Panc1 (cell line): ENCODE results near the gene RPUSD3. TPM values are rescaled to one million over a fixed set of nuclear protein-coding genes. Genes with fewer than 3 reads are reported as not detected.

Source experiments
- ATAC-seq: fragments of 200-7000 bp; cut with Tn5 transposase; 2 replicates; pipeline ENCODE4 v1.9.1; 2020; ENCODE audit warnings: mild to moderate bottlenecking, moderate library complexity
- BruUV-seq: library from RNA; stranded (reverse); fragments of 400-500 nt; replicated peaks from 2 replicates; lab custom pipeline; 2021; lab: Mats Ljungman, UMichigan
- CTCF ChIA-PET: fragments of 300-600 bp; sonication (Branson Sonifier 250); formaldehyde crosslinking; loops from one replicate; lab custom pipeline; 2022; ENCODE audit warnings: antibody characterized with exemption; lab: Charles Lee
- POLR2A ChIA-PET: fragments of 300-600 bp; sonication (Branson Sonifier 250); formaldehyde crosslinking; loops from one replicate; lab custom pipeline; 2022; ENCODE audit warnings: antibody characterized with exemption; lab: Charles Lee
- DNase-seq: peaks from one replicate; pipeline ENCODE4 v3.0.0-alpha.2; 2010; ENCODE audit warnings: low read depth, low spot score
- H3K27ac ChIP-seq: 2 replicates; pipeline ENCODE4 v1.5.1; 2011; ENCODE audit warnings: mild to moderate bottlenecking, low read length, inconsistent platforms
- H3K27me3 ChIP-seq: fragments of 200-500 bp; sonication (Bioruptor generic); 2 replicates; pipeline ENCODE4 v1.6.0; 2014; ENCODE audit warnings: low read length, inconsistent platforms; ENCODE audit not compliant: control insufficient read depth, insufficient read depth
- H3K36me3 ChIP-seq: fragments of 200-500 bp; sonication (Bioruptor generic); 2 replicates; pipeline ENCODE4 v1.5.1; 2014; ENCODE audit warnings: inconsistent platforms, mild to moderate bottlenecking, low read length, moderate library complexity; ENCODE audit not compliant: control insufficient read depth, insufficient read depth
- H3K4me1 ChIP-seq: 2 replicates; pipeline ENCODE4 v1.5.1; 2011; ENCODE audit warnings: inconsistent platforms, mild to moderate bottlenecking, low read length, moderate library complexity; ENCODE audit not compliant: control insufficient read depth, insufficient read depth
- H3K4me3 ChIP-seq, 2 experiments: 2 replicates each; pipeline ENCODE4 v1.5.1; 2011 to 2012; ENCODE audit warnings: low read depth in 2 of 2, low read length in 2 of 2, mild to moderate bottlenecking in 2 of 2, inconsistent platforms in 1 of 2, moderate library complexity in 1 of 2
- H3K9me3 ChIP-seq: fragments of 200-500 bp; sonication (Bioruptor generic); 2 replicates; pipeline ENCODE4 v1.5.1; 2014; ENCODE audit warnings: low read depth, mild to moderate bottlenecking, inconsistent platforms, low read length, moderate library complexity; ENCODE audit not compliant: control insufficient read depth, insufficient read depth
- POLR2AphosphoS5 ChIP-seq: IDR thresholded peaks from 2 replicates; pipeline ENCODE4 v1.6.1; 2012; ENCODE audit warnings: mild to moderate bottlenecking, low read depth, low read length, moderate library complexity
- SIN3A ChIP-seq: IDR thresholded peaks from 2 replicates; pipeline ENCODE4 v1.6.1; 2012; ENCODE audit warnings: low read depth, mild to moderate bottlenecking, low read length, moderate library complexity, borderline replicate concordance; ENCODE audit not compliant: insufficient read depth
- TCF7L2 ChIP-seq: IDR thresholded peaks from 2 replicates; pipeline ENCODE4 v1.6.1; 2011; ENCODE audit warnings: mild to moderate bottlenecking, low read depth, low read length, inconsistent platforms
- in situ Hi-C: cut with HindIII; loops from 2 replicates; pipeline ENCODE4 v1.10.0; 2016; ENCODE audit warnings: low sequenced_read_pairs, low pct_unique_long_range_greater_than_20kb
- intact Hi-C: fragments of 100-400 bp; cut with micrococcal nuclease; formaldehyde crosslinking; loops from one replicate; pipeline ENCODE4 v1.10.0; 2022; ENCODE audit not compliant: unreplicated experiment
- total RNA-seq: library from RNA; stranded (reverse); gene quantifications from one replicate; pipeline ENCODE4 v1.2.1, GENCODE V29; 2021; ENCODE audit not compliant: unreplicated experiment
- TF ChIP-seq, protein P1 (sequence below), 2 experiments: IDR thresholded peaks; 2 replicates each; pipeline ENCODE4 v1.6.1; 2011 to 2012; ENCODE audit warnings: low read depth in 2 of 2, control low read depth in 1 of 2, low read length in 1 of 2, mild to moderate bottlenecking in 1 of 2, moderate library complexity in 1 of 2; ENCODE audit not compliant: insufficient read depth in 1 of 2
- TF ChIP-seq, protein P2 (sequence below): fragments of 450-650 bp; IDR thresholded peaks from 2 replicates; pipeline ENCODE4 v1.5.1; 2017; ENCODE audit warnings: mild to moderate bottlenecking

RPUSD3 gene
- total RNA-seq, 1 experiment from 2014 or later: 40.4 TPM

DNA sequence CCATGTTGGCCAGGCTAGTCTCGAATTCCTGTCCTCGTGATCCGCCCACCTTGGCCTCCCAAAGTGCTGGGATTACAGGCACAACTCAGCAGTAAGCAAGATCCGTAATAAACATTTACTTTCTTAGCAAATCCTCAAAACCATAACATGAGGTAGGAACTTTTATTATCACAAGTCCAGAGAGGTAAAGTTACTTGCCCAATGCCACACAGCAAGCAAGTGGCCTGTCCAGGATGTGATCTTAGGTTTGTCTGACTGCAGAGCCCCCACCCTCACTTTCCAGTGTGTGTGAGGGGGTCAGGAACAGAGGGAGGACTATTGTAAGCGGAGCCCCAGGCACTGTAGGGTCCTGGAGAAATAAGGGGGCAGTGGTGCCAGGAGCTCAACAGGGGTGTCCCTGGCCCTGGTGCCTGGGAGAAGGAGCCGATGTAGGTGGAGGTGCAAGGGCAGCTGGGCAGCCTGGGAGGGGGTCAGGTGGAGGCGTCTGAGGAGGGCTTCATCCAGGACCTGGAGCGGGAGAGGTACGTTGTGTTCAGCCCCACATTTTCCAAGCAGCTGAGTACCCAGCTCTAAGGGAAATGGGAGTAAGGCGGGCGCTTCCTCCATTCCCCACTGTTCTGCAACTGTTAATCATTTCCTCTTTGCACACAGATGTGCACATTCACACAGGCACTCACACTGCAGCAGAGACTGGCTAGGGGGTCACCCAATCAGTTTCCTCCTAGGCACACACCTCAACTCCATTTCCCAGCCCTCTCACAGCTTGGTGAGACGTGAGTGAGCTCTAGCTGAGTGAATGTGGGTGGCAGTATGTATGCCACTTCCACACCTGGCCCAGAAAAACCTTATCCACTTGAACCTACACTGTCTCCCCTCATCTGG lies 5.9 kb downstream of the RPUSD3 start:
- intact Hi-C loops (no loop called here), in situ Hi-C loops (no loop called here)
- POLR2A ChIA-PET: interaction anchor here (0.5 to 0.7 kb wide), 2 partner anchors 9 to 36 kb away, joined by 3 read pairs; no protein-coding TSS in a partner anchor
- Histone ChIP-seq H3K27ac (no peak overlapping the region), H3K4me3 (no peak overlapping the region), H3K36me3 (no peaks in the 10 kb centered on the region), H3K27me3 (no peaks in the 10 kb centered on the region), H3K9me3 (no peaks in the 10 kb centered on the region), H3K4me1 (no peaks in the 10 kb centered on the region)
- ATAC-seq (peak; percentile 36; the same call in 1 of the 2 replicates), DNase-seq (no peak)
- no TSS peak for BruUV-seq
- CTCF ChIA-PET: no interaction called here
- TF ChIP-seq SIN3A (no peak), TCF7L2 (no peak), POLR2AphosphoS5 (no peak)
- TF ChIP-seq, protein P1, sequence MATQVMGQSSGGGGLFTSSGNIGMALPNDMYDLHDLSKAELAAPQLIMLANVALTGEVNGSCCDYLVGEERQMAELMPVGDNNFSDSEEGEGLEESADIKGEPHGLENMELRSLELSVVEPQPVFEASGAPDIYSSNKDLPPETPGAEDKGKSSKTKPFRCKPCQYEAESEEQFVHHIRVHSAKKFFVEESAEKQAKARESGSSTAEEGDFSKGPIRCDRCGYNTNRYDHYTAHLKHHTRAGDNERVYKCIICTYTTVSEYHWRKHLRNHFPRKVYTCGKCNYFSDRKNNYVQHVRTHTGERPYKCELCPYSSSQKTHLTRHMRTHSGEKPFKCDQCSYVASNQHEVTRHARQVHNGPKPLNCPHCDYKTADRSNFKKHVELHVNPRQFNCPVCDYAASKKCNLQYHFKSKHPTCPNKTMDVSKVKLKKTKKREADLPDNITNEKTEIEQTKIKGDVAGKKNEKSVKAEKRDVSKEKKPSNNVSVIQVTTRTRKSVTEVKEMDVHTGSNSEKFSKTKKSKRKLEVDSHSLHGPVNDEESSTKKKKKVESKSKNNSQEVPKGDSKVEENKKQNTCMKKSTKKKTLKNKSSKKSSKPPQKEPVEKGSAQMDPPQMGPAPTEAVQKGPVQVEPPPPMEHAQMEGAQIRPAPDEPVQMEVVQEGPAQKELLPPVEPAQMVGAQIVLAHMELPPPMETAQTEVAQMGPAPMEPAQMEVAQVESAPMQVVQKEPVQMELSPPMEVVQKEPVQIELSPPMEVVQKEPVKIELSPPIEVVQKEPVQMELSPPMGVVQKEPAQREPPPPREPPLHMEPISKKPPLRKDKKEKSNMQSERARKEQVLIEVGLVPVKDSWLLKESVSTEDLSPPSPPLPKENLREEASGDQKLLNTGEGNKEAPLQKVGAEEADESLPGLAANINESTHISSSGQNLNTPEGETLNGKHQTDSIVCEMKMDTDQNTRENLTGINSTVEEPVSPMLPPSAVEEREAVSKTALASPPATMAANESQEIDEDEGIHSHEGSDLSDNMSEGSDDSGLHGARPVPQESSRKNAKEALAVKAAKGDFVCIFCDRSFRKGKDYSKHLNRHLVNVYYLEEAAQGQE (IDR thresholded peaks at IDR 0.05; ENCODE audit: insufficient read depth in 1 of 2, low read depth in 2 of 2, low read length in 1 of 2): no peak
- TF ChIP-seq, protein P2, sequence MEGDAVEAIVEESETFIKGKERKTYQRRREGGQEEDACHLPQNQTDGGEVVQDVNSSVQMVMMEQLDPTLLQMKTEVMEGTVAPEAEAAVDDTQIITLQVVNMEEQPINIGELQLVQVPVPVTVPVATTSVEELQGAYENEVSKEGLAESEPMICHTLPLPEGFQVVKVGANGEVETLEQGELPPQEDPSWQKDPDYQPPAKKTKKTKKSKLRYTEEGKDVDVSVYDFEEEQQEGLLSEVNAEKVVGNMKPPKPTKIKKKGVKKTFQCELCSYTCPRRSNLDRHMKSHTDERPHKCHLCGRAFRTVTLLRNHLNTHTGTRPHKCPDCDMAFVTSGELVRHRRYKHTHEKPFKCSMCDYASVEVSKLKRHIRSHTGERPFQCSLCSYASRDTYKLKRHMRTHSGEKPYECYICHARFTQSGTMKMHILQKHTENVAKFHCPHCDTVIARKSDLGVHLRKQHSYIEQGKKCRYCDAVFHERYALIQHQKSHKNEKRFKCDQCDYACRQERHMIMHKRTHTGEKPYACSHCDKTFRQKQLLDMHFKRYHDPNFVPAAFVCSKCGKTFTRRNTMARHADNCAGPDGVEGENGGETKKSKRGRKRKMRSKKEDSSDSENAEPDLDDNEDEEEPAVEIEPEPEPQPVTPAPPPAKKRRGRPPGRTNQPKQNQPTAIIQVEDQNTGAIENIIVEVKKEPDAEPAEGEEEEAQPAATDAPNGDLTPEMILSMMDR: no peak

DNA sequence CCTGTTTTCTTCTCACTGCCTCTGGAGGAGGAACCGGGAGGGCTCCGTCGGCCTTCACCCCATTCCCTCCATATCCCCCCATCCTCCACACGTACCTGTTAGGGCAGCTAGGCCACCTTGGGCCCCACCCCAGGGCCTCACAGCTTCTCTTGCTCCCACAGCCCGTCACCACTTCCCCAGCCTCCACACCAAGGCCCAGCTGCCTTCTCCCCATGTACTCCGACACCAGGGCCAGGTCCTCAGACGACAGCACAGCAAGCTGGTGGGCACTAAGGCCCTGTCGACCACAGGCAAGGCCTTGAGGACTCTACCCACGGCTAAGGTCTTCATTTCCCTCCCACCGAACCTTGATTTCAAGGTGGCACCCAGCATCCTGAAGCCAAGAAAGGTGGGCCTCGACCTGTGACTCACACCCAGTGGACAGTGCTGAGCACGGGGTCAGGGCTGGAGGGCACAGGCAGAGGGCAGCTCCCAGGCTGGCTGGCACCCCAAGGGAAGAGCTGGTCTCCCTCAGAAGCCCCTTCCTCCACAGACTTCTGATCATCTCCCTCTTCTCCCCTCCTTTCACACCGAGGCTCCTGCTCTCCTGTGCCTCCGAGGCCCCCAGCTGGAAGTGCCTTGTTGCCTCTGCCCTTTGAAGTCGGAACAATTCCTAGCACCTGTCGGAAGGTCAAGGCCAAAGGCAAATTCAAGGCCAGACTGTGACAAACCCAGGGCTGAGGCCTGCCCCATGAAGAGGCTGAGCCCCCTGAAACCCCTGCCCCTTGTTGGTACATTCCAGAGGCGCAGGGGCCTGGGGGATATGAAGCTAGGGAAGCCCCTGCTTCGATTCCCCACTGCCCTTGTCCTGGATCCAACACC lies 9.1 kb downstream of the RPUSD3 start:
- in situ Hi-C loops: no loop called here
- Histone ChIP-seq H3K9me3 (no peaks in the 10 kb centered on the region), H3K36me3 (no peaks in the 10 kb centered on the region), H3K27me3 (no peaks in the 10 kb centered on the region), H3K4me1 (no peaks in the 10 kb centered on the region), H3K27ac (no peak overlapping the region), H3K4me3 (no peak overlapping the region)
- ATAC-seq (no peak), DNase-seq (no peak)
- TF ChIP-seq POLR2AphosphoS5: no peak
- TF ChIP-seq, protein P2: no peak
- TF ChIP-seq TCF7L2: no peak
- no peak for TF ChIP-seq SIN3A
- TF ChIP-seq, protein P1 (IDR thresholded peaks at IDR 0.05; ENCODE audit: insufficient read depth in 1 of 2, low read depth in 2 of 2, low read length in 1 of 2): no peak
- POLR2A ChIA-PET: no interaction called here
- BruUV-seq: no TSS peak
- intact Hi-C loops: no loop called here
- CTCF ChIA-PET: no interaction called here
